Psoas muscle (tissue), 8 donors: ENCODE results near the gene HAPLN3. TPM values are rescaled to one million over a fixed set of nuclear protein-coding genes. Genes with fewer than 3 reads are reported as not detected.

Experiments used
- ATAC-seq, 4 donors: fragments of 200-7000 bp; cut with Tn5 transposase; one replicate each; pipeline ENCODE4 v1.9.1; 2020; ENCODE audit warnings: moderate library complexity in 3 of 4, mild to moderate bottlenecking in 2 of 4
- DNase-seq, 2 donors: peaks; one replicate each; pipeline ENCODE4 v3.0.0-alpha.2; 2020
- H3K27ac ChIP-seq: fragments of 200-600 bp; one replicate; pipeline ENCODE4 v1.8.0; 2022
- H3K27me3 ChIP-seq, 3 donors: fragments of 200-600 bp in 1 of 3; one replicate each; pipeline versions ENCODE4 v1.6.1 to v1.8.0; 2013 to 2022; ENCODE audit warnings: low read length in 2 of 3, mild to moderate bottlenecking in 2 of 3, moderate library complexity in 1 of 3; ENCODE audit not compliant: insufficient read depth in 3 of 3
- H3K36me3 ChIP-seq, 2 donors: fragments of 200-600 bp in 1 of 2; one replicate each; pipeline versions ENCODE4 v1.6.1 to v1.8.0; 2013 to 2022; ENCODE audit warnings: low read depth in 1 of 2, mild to moderate bottlenecking in 1 of 2, moderate library complexity in 1 of 2; ENCODE audit not compliant: insufficient read depth in 1 of 2
- H3K4me1 ChIP-seq: fragments of 200-600 bp; one replicate; pipeline ENCODE4 v1.8.0; 2022
- H3K4me3 ChIP-seq: fragments of 200-600 bp; one replicate; pipeline ENCODE4 v1.8.0; 2022; ENCODE audit warnings: mild to moderate bottlenecking
- H3K9me3 ChIP-seq: fragments of 200-600 bp; one replicate; pipeline ENCODE4 v1.8.0; 2022
- CTCF ChIP-seq: fragments of 200-600 bp; IDR thresholded peaks from one replicate; pipeline ENCODE4 v1.8.0; 2022; ENCODE audit warnings: antibody characterized with exemption
- WGBS, 3 donors: extraction: QIAGEN DNeasy Blood & Tissue Kit; methylation state at CpG; one replicate each; pipeline versions ENCODE4 v1.1.6 to v1.1.7; 2013; 5-methylcytosine and 5-hydroxymethylcytosine counted together
- intact Hi-C, 2 donors: fragments of 100-400 bp; cut with DNase I; formaldehyde crosslinking; loops; one replicate each; pipeline versions ENCODE4 v1.11.0 to v1.14.2; 2022
- polyA plus RNA-seq, 3 donors: library from polyadenylated mRNA; stranded (reverse); fragments of 200-250 nt; gene quantifications; one replicate each; pipeline ENCODE4 v1.2.3, GENCODE V29; 2013
- total RNA-seq, 4 donors: library from RNA; stranded (reverse); fragmentation: NEBNext Ultra II Directional in 2 of 4; extraction: Animal tissue kit (Norgen Biotek cat#: 25700) in 2 of 4; gene quantifications; one replicate each; pipeline versions ENCODE4 v1.2.1 to v1.2.4, GENCODE V29; 2021 to 2023
- donor health status: healthy with polysubstance abuse.
- donor health status: DM: no; HTN: no; CAD: no; lungs with moderate emphysema.
- donor health status: Bipolar disorder and iron deficiency.
- donor health status: healthy.
- donor health status: DM: yes; HTN: yes; CAD: no.
- donor health status: DM: no; HTN: no; CAD: no.
- donor health status: DM: no; HTN: no; CAD: no.
- donor health status: DM: yes; HTN: yes; CAD: no.

The HAPLN3 gene
- total and polyA plus RNA-seq, 7 donors, result 1.2 to 5.8 (median 3.9) TPM

- no peak for TF ChIP-seq CTCF
- 75 to 91% (median 91%) methylated on average over 5 of the region's 5 CpGs for WGBS, 3 donors
- ATAC-seq (no peak), DNase-seq (no peak)
- intact Hi-C loops, result loop anchor here (10.0 kb wide), 1 partner anchor 274 kb away; no protein-coding TSS in a partner anchor
- peak overlapping the region; percentile 58 for H3K27ac ChIP-seq
- H3K36me3 ChIP-seq, result peaks cover 0 to 70% of the 10 kb centered on the region in 2 donors
- H3K27me3 ChIP-seq, result no peaks in the 10 kb centered on the region
- no peak overlapping the region for H3K4me3 ChIP-seq
- H3K9me3 ChIP-seq, result no peaks in the 10 kb centered on the region
- peaks cover 59% of the 10 kb centered on the region for H3K4me1 ChIP-seq
Measured at GRCh38 chr15:88900982-88901418, 5.7 kb upstream of the HAPLN3 start.

- intact Hi-C loops, result loop anchor here (10.0 kb wide), 1 partner anchor 274 kb away; no protein-coding TSS in a partner anchor
- H3K36me3 ChIP-seq, result peaks cover 0 to 64% of the 10 kb centered on the region in 2 donors
Measured at GRCh38 chr15:88900309-88900981, 5.1 kb upstream of the HAPLN3 start.

GRCh38 chr15:88899251-88899650, 3.9 kb upstream of the HAPLN3 start:
- Histone ChIP-seq H3K27ac (peak overlapping the region; percentile 42), H3K4me3 (no peak overlapping the region), H3K27me3 (peaks cover 0 to 2% (median 0%) of the 10 kb centered on the region in 3 donors), H3K9me3 (no peaks in the 10 kb centered on the region), H3K4me1 (peaks cover 43% of the 10 kb centered on the region), H3K36me3 (peaks cover 0 to 52% of the 10 kb centered on the region in 2 donors)
- intact Hi-C loops, result loop anchor here in 1 of 2 donors (5.0 to 10.0 kb wide), 2 partner anchors 244 to 277 kb away; partner anchors contain the start of gene AEN
- DNase-seq (no peak), ATAC-seq (no peak)
- TF ChIP-seq CTCF, result no peak
- 79 to 92% (median 91%) methylated on average over 9 of the region's 9 CpGs for whole genome bisulfite sequencing, 3 donors

More at GRCh38 chr15:88900309-88900981, 5.1 kb upstream of the HAPLN3 start:
- peak; percentile 37 to 66 (median 53) for ATAC-seq
- Histone ChIP-seq H3K9me3 (no peaks in the 10 kb centered on the region), H3K4me1 (peaks cover 53% of the 10 kb centered on the region), H3K27ac (peak overlapping the region; percentile 62), H3K4me3 (no peak overlapping the region), H3K27me3 (peaks cover 0 to 2% (median 0%) of the 10 kb centered on the region in 3 donors)
- 83 to 88% (median 86%) methylated on average over 12 of the region's 12 CpGs for WGBS, 3 donors
- TF ChIP-seq CTCF, result no peak
- no peak for DNase-seq

DNA sequence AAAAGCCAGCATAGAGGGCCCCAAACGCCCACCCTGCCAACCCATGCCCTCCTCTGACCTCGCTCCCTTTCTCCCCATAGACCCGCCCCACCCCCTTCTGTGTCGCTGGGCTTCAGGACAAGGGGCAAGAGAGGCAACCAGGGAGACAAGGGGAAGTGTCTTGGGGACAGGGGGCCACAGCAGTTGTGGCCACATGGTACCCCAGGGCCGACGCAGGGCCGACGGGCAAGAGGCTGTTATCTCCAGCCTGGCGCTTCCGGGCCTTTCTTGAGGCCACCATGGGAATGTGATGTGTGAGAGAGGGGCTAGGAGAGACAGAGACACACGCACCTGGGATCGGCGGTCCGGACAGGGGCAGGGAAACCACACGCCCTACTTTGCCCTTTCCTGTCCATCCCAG, 3.4 kb upstream of the HAPLN3 start:
- no peak overlapping the region for H3K4me3 ChIP-seq
- DNase-seq (no peak), ATAC-seq (no peak)
- H3K27ac ChIP-seq, result peak overlapping the region; percentile 42
- H3K27me3 ChIP-seq, result peaks cover 0 to 2% (median 0%) of the 10 kb centered on the region in 3 donors
- peaks cover 0 to 47% of the 10 kb centered on the region in 2 donors for H3K36me3 ChIP-seq
- H3K9me3 ChIP-seq, result no peaks in the 10 kb centered on the region
- intact Hi-C loops, result loop anchor here in 1 of 2 donors (5.0 to 10.0 kb wide), 2 partner anchors 244 to 276 kb away; partner anchors contain the start of gene AEN
- TF ChIP-seq CTCF, result no peak
- H3K4me1 ChIP-seq, result peaks cover 40% of the 10 kb centered on the region
- 88 to 94% (median 94%) methylated on average over 15 of the region's 15 CpGs for WGBS, 3 donors
